ENCODE data around the gene TRIM33.

- TF ChIP-seq CTCF (conservative IDR thresholded peaks at IDR 0.05 in 1 of 2, IDR thresholded peaks at IDR 0.05 in 1 of 2; ENCODE audit: low read depth in 1 of 2, low read length in 2 of 2) (no peak), EZH2 (IDR thresholded peaks at IDR 0.05; ENCODE audit: low read length, missing control alignments) (no peak)
These were observed 75.8 kb downstream of the TRIM33 start for GRCh38 chr1:114435088-114435715.

Data from fibroblast of lung (primary cell).